ENCODE measurements around the gene LRRC46.
A peak's percentile ranks its signal among the peaks of the same experiment; 100 is the strongest.

Gene LRRC46

GRCh38 chr17:47831003-47831933 is at the start of gene LRRC46, which contains the start of gene MRPL10:
Gene LRRC46, plus strand, starts transcription at chr17:47831670. Its CDS starts 320 bp downstream, at chr17:47831990.
Gene MRPL10, minus strand, starts transcription at chr17:47831541. Its CDS starts 30 bp downstream, at chr17:47831511.
- DNase-seq, result peak; percentile 89

GRCh38 chr17:47785538-47786123 is 45.8 kb upstream of the LRRC46 start:
- no peak for DNase-seq

GRCh38 chr17:47789611-47790561 is 41.6 kb upstream of the LRRC46 start:
- DNase-seq, result peak; percentile 39

- DNase-seq, result no peak
Observed at GRCh38 chr17:47791025-47791424, 40.4 kb upstream of the LRRC46 start.

GRCh38 chr17:47792457-47792856 is 39.0 kb upstream of the LRRC46 start:
- DNase-seq, result no peak

GRCh38 chr17:47792979-47793378 is 38.5 kb upstream of the LRRC46 start:
- DNase-seq, result no peak

GRCh38 chr17:47797797-47798196 is 33.7 kb upstream of the LRRC46 start:
- DNase-seq, result no peak

- no peak for DNase-seq
Observed at GRCh38 chr17:47800686-47801085, 30.8 kb upstream of the LRRC46 start.

- DNase-seq, result no peak
Observed at GRCh38 chr17:47801176-47801765, 30.2 kb upstream of the LRRC46 start.

GRCh38 chr17:47801906-47802305 is 29.6 kb upstream of the LRRC46 start:
- no peak for DNase-seq

GRCh38 chr17:47802341-47803022 is 29.0 kb upstream of the LRRC46 start:
- DNase-seq, result peak; percentile 25

- no peak for DNase-seq
Observed at GRCh38 chr17:47803201-47803600, 28.3 kb upstream of the LRRC46 start.

- no peak for DNase-seq
Observed at GRCh38 chr17:47803751-47804150, 27.7 kb upstream of the LRRC46 start.

- no peak for DNase-seq
Observed at GRCh38 chr17:47804461-47804860, 27.0 kb upstream of the LRRC46 start.

GRCh38 chr17:47806026-47806912 is 25.2 kb upstream of the LRRC46 start:
- no peak for DNase-seq

- no peak for DNase-seq
Observed at GRCh38 chr17:47806913-47807255, 24.6 kb upstream of the LRRC46 start.

- DNase-seq, result no peak
Observed at GRCh38 chr17:47807421-47807820, 24.0 kb upstream of the LRRC46 start.

- no peak for DNase-seq
Observed at GRCh38 chr17:47808036-47808829, 23.2 kb upstream of the LRRC46 start.

- no peak for DNase-seq
Observed at GRCh38 chr17:47808830-47809480, 22.5 kb upstream of the LRRC46 start.
